ENCODE measurements around the gene CAND1.

The CAND1 gene

GRCh38 chr12:67305544-67305943 lies 36.4 kb downstream of the CAND1 start:
- Histone ChIP-seq H3K36me3 (ENCODE audit: insufficient read depth, low read length) (peaks cover 98% of the 10 kb centered on the region), H3K4me3 (ENCODE audit: low read depth, low read length, poor library complexity, severe bottlenecking) (no peak overlapping the region), H2AFZ (ENCODE audit: low read length) (no peak overlapping the region), H3K9me2 (ENCODE audit: low read depth, low read length) (no peaks in the 10 kb centered on the region), H3K27me3 (ENCODE audit: insufficient read depth, low read length) (no peaks in the 10 kb centered on the region), H3K4me1 (ENCODE audit: insufficient read depth, low read length, severe bottlenecking) (no peaks in the 10 kb centered on the region), H3K9ac (ENCODE audit: low read length) (no peak overlapping the region), H3F3A (ENCODE audit: insufficient read depth, low read length) (no peaks in the 10 kb centered on the region; the same call in 1 of the 2 replicates), H4K20me1 (ENCODE audit: insufficient read depth, low read length) (no peaks in the 10 kb centered on the region; the same call in 1 of the 2 replicates), H3K4me2 (ENCODE audit: low read length) (no peak overlapping the region), H3K79me2 (ENCODE audit: insufficient read depth, low read length) (no peaks in the 10 kb centered on the region), H3K27ac (ENCODE audit: low read depth, low read length, poor library complexity, severe bottlenecking) (no peak overlapping the region), H3K9me3 (ENCODE audit: low read length) (no peaks in the 10 kb centered on the region)
- TF ChIP-seq, protein P1, sequence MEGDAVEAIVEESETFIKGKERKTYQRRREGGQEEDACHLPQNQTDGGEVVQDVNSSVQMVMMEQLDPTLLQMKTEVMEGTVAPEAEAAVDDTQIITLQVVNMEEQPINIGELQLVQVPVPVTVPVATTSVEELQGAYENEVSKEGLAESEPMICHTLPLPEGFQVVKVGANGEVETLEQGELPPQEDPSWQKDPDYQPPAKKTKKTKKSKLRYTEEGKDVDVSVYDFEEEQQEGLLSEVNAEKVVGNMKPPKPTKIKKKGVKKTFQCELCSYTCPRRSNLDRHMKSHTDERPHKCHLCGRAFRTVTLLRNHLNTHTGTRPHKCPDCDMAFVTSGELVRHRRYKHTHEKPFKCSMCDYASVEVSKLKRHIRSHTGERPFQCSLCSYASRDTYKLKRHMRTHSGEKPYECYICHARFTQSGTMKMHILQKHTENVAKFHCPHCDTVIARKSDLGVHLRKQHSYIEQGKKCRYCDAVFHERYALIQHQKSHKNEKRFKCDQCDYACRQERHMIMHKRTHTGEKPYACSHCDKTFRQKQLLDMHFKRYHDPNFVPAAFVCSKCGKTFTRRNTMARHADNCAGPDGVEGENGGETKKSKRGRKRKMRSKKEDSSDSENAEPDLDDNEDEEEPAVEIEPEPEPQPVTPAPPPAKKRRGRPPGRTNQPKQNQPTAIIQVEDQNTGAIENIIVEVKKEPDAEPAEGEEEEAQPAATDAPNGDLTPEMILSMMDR (IDR thresholded peaks at IDR 0.05; ENCODE audit: low read length): no peak
- no peak for TF ChIP-seq EZH2 (IDR thresholded peaks at IDR 0.05; ENCODE audit: borderline replicate concordance, low read length)

- Histone ChIP-seq H3K9me2 (ENCODE audit: low read depth, low read length) (no peaks in the 10 kb centered on the region), H3K27ac (ENCODE audit: low read depth, low read length, poor library complexity, severe bottlenecking) (no peak overlapping the region), H3K79me2 (ENCODE audit: insufficient read depth, low read length) (no peaks in the 10 kb centered on the region), H2AFZ (ENCODE audit: low read length) (no peak overlapping the region), H3K4me3 (ENCODE audit: low read depth, low read length, poor library complexity, severe bottlenecking) (no peak overlapping the region), H3K9me3 (ENCODE audit: low read length) (no peaks in the 10 kb centered on the region), H3K4me2 (ENCODE audit: low read length) (no peak overlapping the region), H3K27me3 (ENCODE audit: insufficient read depth, low read length) (no peaks in the 10 kb centered on the region), H3F3A (ENCODE audit: insufficient read depth, low read length) (no peaks in the 10 kb centered on the region; the same call in 1 of the 2 replicates), H3K36me3 (ENCODE audit: insufficient read depth, low read length) (peaks cover 98% of the 10 kb centered on the region), H4K20me1 (ENCODE audit: insufficient read depth, low read length) (no peaks in the 10 kb centered on the region), H3K4me1 (ENCODE audit: insufficient read depth, low read length, severe bottlenecking) (no peaks in the 10 kb centered on the region), H3K9ac (ENCODE audit: low read length) (no peak overlapping the region)
- TF ChIP-seq EZH2 (IDR thresholded peaks at IDR 0.05; ENCODE audit: borderline replicate concordance, low read length): no peak
- TF ChIP-seq, protein P1 (IDR thresholded peaks at IDR 0.05; ENCODE audit: low read length): no peak
Measured at GRCh38 chr12:67306712-67307111, 37.6 kb downstream of the CAND1 start.

GRCh38 chr12:67315661-67316060 lies 46.5 kb downstream of the CAND1 start:
- no peak overlapping the region for H3K9ac ChIP-seq (ENCODE audit: low read length)
- H2AFZ ChIP-seq (ENCODE audit: low read length): no peak overlapping the region
- H3K79me2 ChIP-seq (ENCODE audit: insufficient read depth, low read length): no peaks in the 10 kb centered on the region
- H4K20me1 ChIP-seq (ENCODE audit: insufficient read depth, low read length): no peaks in the 10 kb centered on the region
- H3K4me2 ChIP-seq (ENCODE audit: low read length): no peak overlapping the region
- H3K27ac ChIP-seq (ENCODE audit: low read depth, low read length, poor library complexity, severe bottlenecking): no peak overlapping the region
- no peaks in the 10 kb centered on the region for H3K9me3 ChIP-seq (ENCODE audit: low read length)
- H3K4me1 ChIP-seq (ENCODE audit: insufficient read depth, low read length, severe bottlenecking): no peaks in the 10 kb centered on the region
- TF ChIP-seq EZH2 (IDR thresholded peaks at IDR 0.05; ENCODE audit: borderline replicate concordance, low read length): no peak
- TF ChIP-seq, protein P1 (IDR thresholded peaks at IDR 0.05; ENCODE audit: low read length): no peak
- H3K4me3 ChIP-seq (ENCODE audit: low read depth, low read length, poor library complexity, severe bottlenecking): no peak overlapping the region
- H3F3A ChIP-seq (ENCODE audit: insufficient read depth, low read length): no peaks in the 10 kb centered on the region
- no peaks in the 10 kb centered on the region for H3K27me3 ChIP-seq (ENCODE audit: insufficient read depth, low read length)
- H3K36me3 ChIP-seq (ENCODE audit: insufficient read depth, low read length): peaks cover 95% of the 10 kb centered on the region
- no peaks in the 10 kb centered on the region for H3K9me2 ChIP-seq (ENCODE audit: low read depth, low read length)

All from OCI-LY1 (cell line).